ENCODE measurements around the gene CA10. TPM values are rescaled to one million over a fixed set of nuclear protein-coding genes. Genes with fewer than 3 reads are reported as not detected.

Gene CA10
- total RNA-seq, 1 experiment from 2014 or later: not detected

- TF ChIP-seq CTCF (IDR thresholded peaks at IDR 0.05; ENCODE audit: unreplicated experiment): no peak
- Mint-ChIP-seq H3K27ac (ENCODE audit: unreplicated experiment) (no peak overlapping the region), H3K36me3 (ENCODE audit: insufficient read depth, unreplicated experiment) (no peaks in the 10 kb centered on the region), H3K9me3 (ENCODE audit: low read depth, unreplicated experiment) (no peaks in the 10 kb centered on the region), H3K4me3 (ENCODE audit: low read depth, unreplicated experiment) (no peak overlapping the region), H3K4me1 (ENCODE audit: low read depth, unreplicated experiment) (no peaks in the 10 kb centered on the region), H3K27me3 (ENCODE audit: unreplicated experiment) (peaks cover 89% of the 10 kb centered on the region)
- no TSS peak for BruUV-seq (replicated peaks)
- CTCF ChIA-PET: no interaction called here
- intact Hi-C loops (cut with micrococcal nuclease; ENCODE audit: unreplicated experiment): no loop called here
- no peak for DNase-seq
Observed at GRCh38 chr17:51597345-51597744, 561.2 kb downstream of the CA10 start.

- Mint-ChIP-seq H3K4me3 (ENCODE audit: low read depth, unreplicated experiment) (no peak overlapping the region), H3K27me3 (ENCODE audit: unreplicated experiment) (peaks cover 88% of the 10 kb centered on the region), H3K27ac (ENCODE audit: unreplicated experiment) (no peak overlapping the region), H3K9me3 (ENCODE audit: low read depth, unreplicated experiment) (no peaks in the 10 kb centered on the region), H3K36me3 (ENCODE audit: insufficient read depth, unreplicated experiment) (no peaks in the 10 kb centered on the region), H3K4me1 (ENCODE audit: low read depth, unreplicated experiment) (no peaks in the 10 kb centered on the region)
- no TSS peak for BruUV-seq (replicated peaks)
- intact Hi-C loops (cut with micrococcal nuclease; ENCODE audit: unreplicated experiment): no loop called here
- no peak for TF ChIP-seq CTCF (IDR thresholded peaks at IDR 0.05; ENCODE audit: unreplicated experiment)
- no peak for DNase-seq
- CTCF ChIA-PET: interaction anchor here (0.7 to 1.2 kb wide), 2 partner anchors 141 to 295 kb away, joined by 3 read pairs; no protein-coding TSS in a partner anchor
Observed at GRCh38 chr17:51595826-51596398, 562.6 kb downstream of the CA10 start.

GRCh38 chr17:51590071-51590656, 568.4 kb downstream of the CA10 start:
- CTCF ChIA-PET: interaction anchor here (0.9 kb wide), 1 partner anchor 174 kb away, joined by 3 read pairs; no protein-coding TSS in a partner anchor

GRCh38 chr17:51588063-51588462, 570.5 kb downstream of the CA10 start:
- peaks cover 4% of the 10 kb centered on the region for H3K9me3 Mint-ChIP-seq (ENCODE audit: low read depth, unreplicated experiment)
- CTCF ChIA-PET: no interaction called here
- H3K4me1 Mint-ChIP-seq (ENCODE audit: low read depth, unreplicated experiment): no peaks in the 10 kb centered on the region
- no TSS peak for BruUV-seq (replicated peaks)
- H3K27ac Mint-ChIP-seq (ENCODE audit: unreplicated experiment): no peak overlapping the region
- no peaks in the 10 kb centered on the region for H3K36me3 Mint-ChIP-seq (ENCODE audit: insufficient read depth, unreplicated experiment)
- DNase-seq: no peak
- peaks cover 81% of the 10 kb centered on the region for H3K27me3 Mint-ChIP-seq (ENCODE audit: unreplicated experiment)
- TF ChIP-seq CTCF (IDR thresholded peaks at IDR 0.05; ENCODE audit: unreplicated experiment): no peak
- no peak overlapping the region for H3K4me3 Mint-ChIP-seq (ENCODE audit: low read depth, unreplicated experiment)
- intact Hi-C loops (cut with micrococcal nuclease; ENCODE audit: unreplicated experiment): loop anchor here (5.0 to 10.0 kb wide), 3 partner anchors 267 to 709 kb away; no protein-coding TSS in a partner anchor

More at GRCh38 chr17:51590071-51590656, 568.4 kb downstream of the CA10 start:
- Mint-ChIP-seq H3K4me1 (ENCODE audit: low read depth, unreplicated experiment) (no peaks in the 10 kb centered on the region), H3K4me3 (ENCODE audit: low read depth, unreplicated experiment) (no peak overlapping the region), H3K36me3 (ENCODE audit: insufficient read depth, unreplicated experiment) (no peaks in the 10 kb centered on the region), H3K27me3 (ENCODE audit: unreplicated experiment) (peaks cover 81% of the 10 kb centered on the region), H3K27ac (ENCODE audit: unreplicated experiment) (no peak overlapping the region), H3K9me3 (ENCODE audit: low read depth, unreplicated experiment) (peaks cover 4% of the 10 kb centered on the region)
- no peak for TF ChIP-seq CTCF (IDR thresholded peaks at IDR 0.05; ENCODE audit: unreplicated experiment)
- DNase-seq: no peak
- intact Hi-C loops (cut with micrococcal nuclease; ENCODE audit: unreplicated experiment): no loop called here
- BruUV-seq (replicated peaks): no TSS peak

All from Calu3 (cell line).